22Rv1 (cell line): ENCODE results near the gene KCNS3.

Experiments
- H3K27ac ChIP-seq: fragments of 450-650 bp; 2 replicates; pipeline ENCODE4 v1.5.1; 2017
- ZFX ChIP-seq: fragments of 450-650 bp; IDR thresholded peaks from 2 replicates; pipeline ENCODE4 v1.6.1; 2017; ENCODE audit warnings: antibody characterized with exemption, borderline replicate concordance
- TF ChIP-seq, protein P1 (sequence below): fragments of 450-650 bp; IDR thresholded peaks from 2 replicates; pipeline ENCODE4 v1.5.1; 2017; ENCODE audit warnings: mild to moderate bottlenecking

The KCNS3 gene

DNA sequence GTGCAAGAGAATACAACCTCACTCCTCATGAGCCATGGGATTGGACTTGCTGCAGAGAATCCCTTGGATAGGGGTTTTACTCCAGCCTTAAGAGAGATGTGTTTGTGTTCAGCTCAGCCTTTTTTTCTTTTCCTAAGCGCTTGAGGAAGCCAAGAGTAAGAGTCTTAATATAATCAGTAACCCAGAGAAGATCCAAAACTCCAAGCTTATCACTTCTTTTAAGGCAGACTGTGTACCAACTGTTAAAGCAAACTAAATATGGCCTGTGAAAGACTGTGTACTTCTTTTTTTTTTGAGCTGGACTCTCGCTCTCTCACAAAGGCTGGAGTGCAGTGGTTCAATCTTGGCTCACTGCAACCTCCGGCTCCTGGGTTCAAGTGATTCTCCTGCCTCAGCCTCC lies 31.8 kb upstream of the KCNS3 start:
- no peak overlapping the region for H3K27ac ChIP-seq
- TF ChIP-seq, protein P1, sequence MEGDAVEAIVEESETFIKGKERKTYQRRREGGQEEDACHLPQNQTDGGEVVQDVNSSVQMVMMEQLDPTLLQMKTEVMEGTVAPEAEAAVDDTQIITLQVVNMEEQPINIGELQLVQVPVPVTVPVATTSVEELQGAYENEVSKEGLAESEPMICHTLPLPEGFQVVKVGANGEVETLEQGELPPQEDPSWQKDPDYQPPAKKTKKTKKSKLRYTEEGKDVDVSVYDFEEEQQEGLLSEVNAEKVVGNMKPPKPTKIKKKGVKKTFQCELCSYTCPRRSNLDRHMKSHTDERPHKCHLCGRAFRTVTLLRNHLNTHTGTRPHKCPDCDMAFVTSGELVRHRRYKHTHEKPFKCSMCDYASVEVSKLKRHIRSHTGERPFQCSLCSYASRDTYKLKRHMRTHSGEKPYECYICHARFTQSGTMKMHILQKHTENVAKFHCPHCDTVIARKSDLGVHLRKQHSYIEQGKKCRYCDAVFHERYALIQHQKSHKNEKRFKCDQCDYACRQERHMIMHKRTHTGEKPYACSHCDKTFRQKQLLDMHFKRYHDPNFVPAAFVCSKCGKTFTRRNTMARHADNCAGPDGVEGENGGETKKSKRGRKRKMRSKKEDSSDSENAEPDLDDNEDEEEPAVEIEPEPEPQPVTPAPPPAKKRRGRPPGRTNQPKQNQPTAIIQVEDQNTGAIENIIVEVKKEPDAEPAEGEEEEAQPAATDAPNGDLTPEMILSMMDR, result no peak
- TF ChIP-seq ZFX, result no peak

DNA sequence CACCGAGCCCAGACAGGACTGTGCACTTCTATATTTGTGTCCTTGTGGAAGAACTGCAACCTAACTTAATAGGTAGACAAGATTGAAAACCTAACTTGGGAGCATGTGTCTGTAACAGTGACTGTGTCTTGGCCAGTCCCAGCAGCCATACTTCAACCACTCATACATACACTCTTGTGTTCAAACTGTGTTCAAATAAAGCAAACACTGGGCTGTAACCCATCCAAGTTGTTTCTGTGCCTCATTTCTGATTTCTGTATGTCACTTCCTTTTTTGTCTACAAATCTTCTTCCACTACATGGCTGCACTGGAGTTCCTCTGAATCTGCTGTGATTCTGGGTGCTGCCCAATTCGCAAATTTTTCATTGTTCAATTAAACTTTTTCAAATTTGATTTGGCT lies 31.2 kb upstream of the KCNS3 start:
- H3K27ac ChIP-seq, result no peak overlapping the region
- TF ChIP-seq, protein P1, result no peak
- TF ChIP-seq ZFX, result no peak

DNA sequence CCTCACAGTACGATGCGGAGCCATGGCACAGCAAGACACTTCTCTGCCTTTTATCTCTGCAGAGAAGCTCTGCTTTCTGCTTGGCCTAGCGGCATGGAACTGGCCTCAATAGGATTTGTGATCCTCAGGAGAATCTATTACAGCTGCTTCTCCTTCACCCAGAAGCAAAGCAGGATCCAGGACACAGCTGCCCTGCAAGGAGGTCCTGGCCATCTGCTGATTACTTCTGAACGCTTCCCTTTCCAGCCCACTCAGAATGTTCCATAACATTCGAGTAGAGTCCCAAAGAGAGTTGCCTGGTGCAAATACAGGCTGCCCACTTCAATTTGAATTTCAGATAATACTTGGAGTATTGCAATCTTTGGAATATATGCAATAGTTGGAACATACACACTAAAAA lies 29.2 kb upstream of the KCNS3 start:
- TF ChIP-seq, protein P1, result no peak
- TF ChIP-seq ZFX, result no peak

DNA sequence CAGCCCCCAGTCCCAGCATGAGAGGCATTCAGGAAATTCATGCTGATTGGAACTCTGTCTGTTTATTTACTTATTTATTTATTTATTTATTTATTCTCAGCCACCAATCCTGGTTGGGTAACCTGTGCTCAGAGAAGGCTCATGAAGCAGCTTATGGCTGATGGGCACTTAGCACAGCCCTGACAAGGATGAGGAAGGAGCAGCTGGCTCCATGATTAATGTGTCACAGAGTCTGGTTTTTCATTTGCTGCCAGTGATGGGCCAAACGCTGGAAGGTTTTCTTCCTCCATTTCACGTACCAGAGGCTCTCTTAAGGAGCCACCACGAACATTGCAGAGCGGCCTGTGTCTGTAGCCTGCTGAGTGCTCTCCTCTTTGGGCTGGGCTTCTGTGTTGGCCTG lies 28.3 kb upstream of the KCNS3 start:
- no peak overlapping the region for H3K27ac ChIP-seq
- TF ChIP-seq, protein P1, result no peak
- no peak for TF ChIP-seq ZFX

More for the DNA sequence above, 29.2 kb upstream of the KCNS3 start:
- H3K27ac ChIP-seq, result no peak overlapping the region

DNA sequence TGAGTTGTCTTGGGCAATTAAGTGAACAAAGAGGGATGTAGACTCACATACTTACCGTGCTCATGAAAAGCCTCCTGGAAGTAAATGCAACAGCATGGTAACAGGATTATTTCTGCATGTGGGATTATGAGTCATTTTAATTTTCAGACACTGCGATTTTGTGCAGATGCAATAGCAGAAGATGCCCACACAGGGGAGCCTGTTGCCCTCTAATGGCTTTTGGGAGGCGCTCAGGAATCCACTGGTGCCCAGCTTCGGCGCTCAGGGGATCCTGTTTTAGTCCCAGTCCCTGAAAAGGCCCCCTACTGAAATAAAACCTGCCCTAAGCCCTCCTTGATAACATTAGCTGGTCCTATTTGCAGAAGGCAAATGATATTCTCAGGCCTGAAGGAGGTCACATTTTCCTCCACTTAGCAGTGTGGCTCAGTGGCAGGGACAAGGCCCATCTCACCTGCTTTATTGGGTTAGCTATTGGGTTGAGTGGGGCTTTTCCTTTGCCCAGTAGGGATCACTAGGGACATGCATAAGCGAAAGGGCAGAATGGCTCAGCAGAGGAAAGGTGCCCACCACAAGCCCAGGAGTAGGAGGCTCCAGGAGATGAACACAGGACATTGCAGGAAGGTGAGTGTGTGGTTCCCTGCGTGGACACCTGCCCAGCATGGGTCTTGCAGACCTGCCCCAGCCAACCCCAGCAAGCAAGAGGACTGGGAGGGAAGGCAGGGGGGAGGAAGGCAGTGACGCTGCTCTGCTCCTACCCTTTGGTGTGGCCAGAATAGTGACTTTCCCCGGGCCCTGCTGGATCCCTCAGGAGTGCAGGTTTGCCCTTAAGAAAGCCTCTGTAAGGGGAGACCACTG lies 26.5 kb upstream of the KCNS3 start:
- TF ChIP-seq, protein P1, result peak; percentile 87
- no peak for TF ChIP-seq ZFX
- no peak overlapping the region for H3K27ac ChIP-seq

DNA sequence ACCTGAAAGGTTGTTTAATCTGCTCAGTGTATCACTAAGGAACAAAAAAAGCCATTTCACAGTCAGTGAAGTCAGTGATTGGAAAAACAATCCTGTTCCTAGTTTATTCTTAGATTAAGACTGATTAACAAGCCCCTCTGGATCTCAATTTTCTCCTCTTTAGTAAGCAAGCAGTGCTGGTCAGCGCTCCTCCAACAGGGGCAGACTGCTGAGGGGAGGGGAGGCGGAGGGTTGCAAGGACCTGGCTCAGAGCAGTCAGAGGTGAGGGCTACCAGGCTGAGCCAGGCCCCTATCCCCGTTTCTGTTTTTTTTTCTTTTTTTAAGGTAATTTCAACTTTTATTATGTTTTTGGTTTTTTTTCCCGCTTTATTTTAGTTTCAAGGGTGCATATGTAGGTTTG lies 24.7 kb upstream of the KCNS3 start:
- H3K27ac ChIP-seq, result no peak overlapping the region
- TF ChIP-seq ZFX, result no peak
- TF ChIP-seq, protein P1, result no peak

DNA sequence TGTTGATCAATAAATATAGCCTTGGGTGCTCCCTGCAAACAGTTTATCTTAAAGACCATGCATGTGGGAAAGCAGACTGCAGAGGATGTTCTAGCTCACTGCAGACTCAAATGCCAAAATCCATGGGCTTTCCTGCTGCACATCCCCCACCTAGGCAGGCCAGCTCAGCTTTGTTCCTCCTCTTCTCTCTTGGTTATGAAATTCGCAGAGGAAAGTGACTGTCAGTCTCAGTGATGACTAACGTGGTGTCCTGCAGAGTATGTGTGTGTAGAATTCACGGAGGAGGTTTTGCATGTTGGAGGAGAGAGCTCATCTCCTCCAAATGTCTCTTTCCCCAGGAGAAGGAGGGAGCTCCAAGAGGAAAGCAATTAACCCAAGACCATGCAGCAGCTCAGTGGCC lies 21.4 kb upstream of the KCNS3 start:
- no peak overlapping the region for H3K27ac ChIP-seq
- no peak for TF ChIP-seq ZFX
- TF ChIP-seq, protein P1, result no peak
